ENCODE measurements around the gene CYP11A1. TPM values are rescaled to one million over a fixed set of nuclear protein-coding genes. Genes with fewer than 3 reads are reported as not detected.

The CYP11A1 gene
- total RNA-seq, 1 donor: 0.86 TPM

DNA sequence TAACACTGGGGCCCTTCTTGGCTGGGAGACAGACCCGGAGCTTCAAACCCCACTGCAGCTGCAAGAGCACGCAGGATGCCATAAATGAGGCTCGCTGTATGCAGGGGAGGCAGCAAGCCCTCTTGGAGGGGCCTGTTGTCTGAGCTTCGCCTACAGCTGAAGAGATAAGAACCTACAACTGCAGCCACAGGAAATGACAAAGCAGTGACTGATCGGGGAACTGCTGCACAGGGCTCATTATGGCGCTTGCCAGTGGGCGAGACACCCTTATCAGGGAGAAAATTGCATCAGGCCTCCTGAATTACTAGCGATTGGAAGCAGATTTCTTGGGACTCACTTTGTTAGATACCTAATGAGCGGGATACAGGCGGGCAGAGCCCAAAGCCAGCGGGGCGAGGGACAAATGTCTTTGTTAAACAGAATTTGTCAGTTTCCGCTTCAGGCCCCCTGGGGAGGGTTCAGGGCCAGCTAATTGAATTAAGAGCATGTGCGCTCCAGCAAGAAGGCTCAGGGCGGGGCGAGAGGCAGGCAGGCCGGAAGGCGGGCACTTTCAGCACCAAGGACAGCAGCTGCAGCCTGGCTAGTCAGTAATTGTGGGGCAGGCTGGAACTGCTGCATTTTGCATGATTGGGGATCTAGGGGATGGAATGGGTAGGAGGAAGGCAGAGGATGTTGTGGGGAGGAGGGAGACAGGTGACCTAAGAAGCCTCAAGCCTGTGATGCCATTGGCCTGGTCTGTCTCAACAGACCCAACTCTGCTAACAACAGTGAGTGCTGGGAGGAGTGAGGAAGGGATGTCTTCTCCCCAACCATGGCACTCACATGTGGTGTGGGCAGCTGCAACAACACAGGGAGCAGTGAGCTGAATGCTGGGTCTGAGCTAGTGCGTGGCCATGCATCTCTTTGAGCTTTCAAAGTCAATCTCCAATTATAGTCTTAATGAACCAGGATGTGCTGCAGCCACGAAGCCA lies 76.1 kb downstream of the CYP11A1 start:
- peak; percentile 79 for DNase-seq (ENCODE audit: low read depth)
- H3K4me3 ChIP-seq (ENCODE audit: low read depth, low read length): no peak overlapping the region
- TF ChIP-seq, protein P1, sequence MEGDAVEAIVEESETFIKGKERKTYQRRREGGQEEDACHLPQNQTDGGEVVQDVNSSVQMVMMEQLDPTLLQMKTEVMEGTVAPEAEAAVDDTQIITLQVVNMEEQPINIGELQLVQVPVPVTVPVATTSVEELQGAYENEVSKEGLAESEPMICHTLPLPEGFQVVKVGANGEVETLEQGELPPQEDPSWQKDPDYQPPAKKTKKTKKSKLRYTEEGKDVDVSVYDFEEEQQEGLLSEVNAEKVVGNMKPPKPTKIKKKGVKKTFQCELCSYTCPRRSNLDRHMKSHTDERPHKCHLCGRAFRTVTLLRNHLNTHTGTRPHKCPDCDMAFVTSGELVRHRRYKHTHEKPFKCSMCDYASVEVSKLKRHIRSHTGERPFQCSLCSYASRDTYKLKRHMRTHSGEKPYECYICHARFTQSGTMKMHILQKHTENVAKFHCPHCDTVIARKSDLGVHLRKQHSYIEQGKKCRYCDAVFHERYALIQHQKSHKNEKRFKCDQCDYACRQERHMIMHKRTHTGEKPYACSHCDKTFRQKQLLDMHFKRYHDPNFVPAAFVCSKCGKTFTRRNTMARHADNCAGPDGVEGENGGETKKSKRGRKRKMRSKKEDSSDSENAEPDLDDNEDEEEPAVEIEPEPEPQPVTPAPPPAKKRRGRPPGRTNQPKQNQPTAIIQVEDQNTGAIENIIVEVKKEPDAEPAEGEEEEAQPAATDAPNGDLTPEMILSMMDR (IDR thresholded peaks at IDR 0.05; ENCODE audit: insufficient read depth, low read depth, low read length): no peak

- no peak for DNase-seq (ENCODE audit: low read depth)
- TF ChIP-seq, protein P1 (IDR thresholded peaks at IDR 0.05; ENCODE audit: insufficient read depth, low read depth, low read length): no peak
- H3K4me3 ChIP-seq (ENCODE audit: low read depth, low read length): no peak overlapping the region
These were observed 76.8 kb downstream of the CYP11A1 start for GRCh38 chr15:74290645-74291044.

DNA sequence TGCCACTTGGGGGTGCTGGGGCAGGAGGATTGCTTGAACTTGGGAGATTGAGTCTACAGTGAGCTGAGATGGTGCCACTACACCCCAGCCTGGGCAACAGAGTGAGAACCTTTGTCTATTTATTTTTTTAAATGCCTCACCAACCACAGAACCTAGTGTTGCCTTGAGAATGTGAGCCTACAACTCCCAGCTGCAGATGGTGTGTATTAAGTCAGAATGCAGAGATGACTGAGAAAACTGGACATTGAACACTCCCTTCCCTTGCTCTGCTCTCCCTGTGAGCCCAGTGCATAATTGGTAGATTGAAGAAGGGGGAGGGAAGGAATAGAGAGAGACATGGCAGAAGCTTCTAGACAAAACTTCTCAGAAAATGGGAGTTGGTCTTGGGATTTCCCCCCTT lies 77.8 kb downstream of the CYP11A1 start:
- H3K4me3 ChIP-seq (ENCODE audit: low read depth, low read length): no peak overlapping the region
- TF ChIP-seq, protein P1 (IDR thresholded peaks at IDR 0.05; ENCODE audit: insufficient read depth, low read depth, low read length): no peak
- DNase-seq (ENCODE audit: low read depth): no peak

Small RNA genes lying within 50 kb of the gene (small RNA-seq; reads per million reads assigned to genes)
- gene MIR6881: not detected

Other genes with a start within 250 kb of the CYP11A1 start
- gene ISLR2, start 237.1 kb downstream of the CYP11A1 start, total RNA-seq: 0.32 TPM in 1 of 2 replicates, not detected in the other
- gene ISLR, start 193.9 kb downstream of the CYP11A1 start, total RNA-seq: 73.8 and 83.4 TPM in 2 replicates
- gene STRA6, start 164.9 kb downstream of the CYP11A1 start, total RNA-seq: 52.7 and 64.4 TPM in 2 replicates
- gene CCDC33, start 131.3 kb downstream of the CYP11A1 start, total RNA-seq: 0.86 and 1.9 TPM in 2 replicates
- gene SEMA7A, start 66.3 kb upstream of the CYP11A1 start, total RNA-seq: 16.8 and 24.6 TPM in 2 replicates
- gene UBL7, start 93.5 kb upstream of the CYP11A1 start, total RNA-seq: 37.0 and 42.7 TPM in 2 replicates
- 1.9 and 2.6 TPM in 2 replicates for gene ARID3B, start 173.6 kb upstream of the CYP11A1 start, total RNA-seq
- 33.2 and 38.4 TPM in 2 replicates for gene CLK3, start 248.2 kb upstream of the CYP11A1 start, total RNA-seq

Measured in fibroblast of villous mesenchyme (primary cell).